ENCODE measurements around the gene LYST. TPM values are rescaled to one million over a fixed set of nuclear protein-coding genes. Genes with fewer than 3 reads are reported as not detected.
A peak's percentile ranks its signal among the peaks of the same experiment; 100 is the strongest.

Gene LYST
- total and polyA plus RNA-seq, 2 of the 8 experiments (the other 6 are each of a cell fraction or from before 2014, with no cell fraction given), result 0.29 to 0.58 TPM

DNA sequence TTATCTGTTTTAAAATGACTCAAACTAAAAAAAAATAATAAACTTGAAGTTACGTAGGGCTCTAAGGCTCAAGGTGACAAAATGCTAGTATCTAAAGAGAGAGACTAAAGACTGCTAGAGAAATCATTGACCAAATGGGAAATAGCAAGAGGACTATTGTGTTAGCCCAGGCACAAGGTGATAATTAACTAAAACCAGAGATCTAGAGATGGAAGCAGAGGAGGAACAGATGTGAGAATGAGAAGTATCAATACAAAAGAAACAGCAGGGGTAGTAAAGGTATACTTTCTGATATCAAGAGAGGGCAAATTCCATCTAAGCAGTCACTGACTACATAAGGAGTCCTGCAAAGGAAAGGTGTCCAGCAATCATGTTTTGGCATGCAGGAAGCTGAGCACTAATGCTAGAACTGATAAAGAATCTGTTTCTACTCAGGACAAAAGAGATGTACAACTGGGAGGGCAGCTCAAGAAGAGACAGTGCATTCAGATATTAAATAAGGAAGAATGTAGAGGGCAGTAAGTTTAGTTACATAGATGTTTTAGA, 116.9 kb downstream of the LYST start:
- H2BK12ac ChIP-seq (ENCODE audit: low read depth, low read length), result no peak overlapping the region
- H3K4ac ChIP-seq (replicated peaks; ENCODE audit: insufficient read length, low read depth, low read length), result no peak overlapping the region
- H2BK120ac ChIP-seq (replicated peaks; ENCODE audit: low read depth, low read length), result no peak overlapping the region
- ChIA-PET CTCF (ENCODE audit: partially characterized antibody) (interaction anchor here (0.7 to 1.8 kb wide), 4 partner anchors 20 to 218 kb away, joined by 3 to 5 read pairs (median 3); no protein-coding TSS in a partner anchor), POLR2A (ENCODE audit: partially characterized antibody) (interaction anchor here (0.9 kb wide), 1 partner anchor 11 kb away, joined by 3 read pairs; no protein-coding TSS in a partner anchor)
- H4K20me1 ChIP-seq (replicated peaks in 1 of 2; ENCODE audit: control insufficient read depth in 1 of 2, insufficient read depth in 2 of 2, low read length in 2 of 2), result no peaks in the 10 kb centered on the region
- peaks cover 0 to 1% (median 0%) of the 10 kb centered on the region in 4 experiments; a peak in 1 of 7 replicates for H3K27me3 ChIP-seq (replicated peaks in 1 of 4; ENCODE audit: control insufficient read depth in 3 of 4, extremely low read depth in 1 of 4, insufficient read depth in 3 of 4, low read length in 3 of 4)
- H2AFZ ChIP-seq (ENCODE audit: low read length), result no peak overlapping the region
- H2BK5ac ChIP-seq (ENCODE audit: low read depth, low read length), result no peak overlapping the region
- no peak for DNase-seq (ENCODE audit: low read depth in 1 of 2, low spot score in 2 of 2)
- H3K27ac ChIP-seq (ENCODE audit: low read depth, low read length), result no peak overlapping the region
- FAIRE-seq, result peak; percentile 84
- no peak overlapping the region for H2AK5ac ChIP-seq (ENCODE audit: low read depth, low read length)
- H3K23me2 ChIP-seq (ENCODE audit: low read depth, low read length), result no peaks in the 10 kb centered on the region
- H2BK15ac ChIP-seq (ENCODE audit: low read length), result no peak overlapping the region
- H3K79me1 ChIP-seq (ENCODE audit: low read depth, low read length), result no peaks in the 10 kb centered on the region
- no peaks in the 10 kb centered on the region for H3K79me2 ChIP-seq (ENCODE audit: control insufficient read depth in 1 of 2, insufficient read depth in 2 of 2, low read length in 2 of 2)
- H4K5ac ChIP-seq (ENCODE audit: insufficient read length, low read depth, low read length), result no peak overlapping the region
- WGBS, 2 experiments (ENCODE audit: extremely low coverage in 1 of 2, insufficient coverage in 1 of 2, insufficient read length in 1 of 2, insufficient replicate concordance in 2 of 2, low coverage in 1 of 2, low lambda C conversion rate in 2 of 2, missing lambda C conversion rate in 1 of 2), result 93% methylated on average over 1 of the region's 1 CpG; no CpG with 5 or more reads in 1 of the 2 experiments
- no peak overlapping the region for H2BK20ac ChIP-seq (ENCODE audit: low read length)
- H3K23ac ChIP-seq (ENCODE audit: insufficient read length), result peak overlapping the region; percentile 70
- no peaks in the 10 kb centered on the region for H3K4me1 ChIP-seq (replicated peaks in 1 of 4; ENCODE audit: control insufficient read depth in 3 of 4, insufficient read depth in 4 of 4, low read length in 3 of 4)
- no peak overlapping the region for H3K4me2 ChIP-seq (ENCODE audit: insufficient read depth in 1 of 2, low read depth in 2 of 2, low read length in 2 of 2)
- no peaks in the 10 kb centered on the region for H3K36me3 ChIP-seq (ENCODE audit: control insufficient read depth in 2 of 4, insufficient read depth in 4 of 4, low read length in 3 of 4)
- no peaks in the 10 kb centered on the region for H3K9me3 ChIP-seq (ENCODE audit: insufficient read depth in 2 of 2, low read depth in 1 of 2, low read length in 1 of 2)
- no peak overlapping the region for H3K14ac ChIP-seq (ENCODE audit: insufficient read length)
- H4K8ac ChIP-seq (ENCODE audit: extremely low read depth, insufficient read depth, low read length), result no peak overlapping the region
- no peak overlapping the region for H3K18ac ChIP-seq (ENCODE audit: extremely low read depth, low read length)
- no peak overlapping the region for H3K9ac ChIP-seq (replicated peaks in 1 of 4; ENCODE audit: extremely low read depth in 1 of 4, low read depth in 3 of 4, low read length in 3 of 4)
- no peak overlapping the region for H4K91ac ChIP-seq (replicated peaks; ENCODE audit: insufficient read length, low read length)
- no peak overlapping the region for H3K4me3 ChIP-seq (ENCODE audit: extremely low read depth in 1 of 4, insufficient read depth in 2 of 4, low read depth in 3 of 4, low read length in 4 of 4)
- no peak overlapping the region for H3K56ac ChIP-seq (replicated peaks; ENCODE audit: insufficient read length, low read depth, low read length)
- no peak for TF ChIP-seq YY1 (IDR thresholded peaks at IDR 0.05; ENCODE audit: low read depth, low read length)

Measured in H1 (cell line).